AML-193 (cell line): Measurements from ENCODE around the gene DTWD2.
"Not testable (repeated sequence)": the region's sequence is repeated elsewhere in the genome, so short reads cannot be mapped to it uniquely, and the experiment has no call there.

ENCODE experiments used
- DNase-seq, 2 experiments: peaks; one replicate each; lab custom pipeline; 2025; lab: John Stamatoyannopoulos, UW

Gene DTWD2

DNA sequence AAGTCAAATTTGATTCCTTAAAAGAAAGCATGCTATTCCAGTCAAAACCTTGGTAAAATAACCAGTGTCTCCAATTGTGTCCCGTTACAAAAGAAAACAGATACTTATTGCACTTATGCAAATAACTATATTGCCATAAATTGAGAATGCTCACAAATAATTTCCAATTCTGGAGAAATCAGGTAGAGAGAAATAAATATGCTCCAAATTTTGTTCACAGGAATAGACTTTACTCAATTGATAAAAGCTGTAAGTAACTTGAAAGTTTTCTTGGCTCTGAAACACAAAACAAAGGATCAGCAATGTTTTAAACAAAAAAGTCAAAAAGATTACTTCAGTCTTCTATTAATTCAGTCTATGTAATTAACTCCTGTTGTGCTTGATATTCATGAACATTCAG, 7.8 kb upstream of the DTWD2 start:
- DNase-seq, result no peak

DNA sequence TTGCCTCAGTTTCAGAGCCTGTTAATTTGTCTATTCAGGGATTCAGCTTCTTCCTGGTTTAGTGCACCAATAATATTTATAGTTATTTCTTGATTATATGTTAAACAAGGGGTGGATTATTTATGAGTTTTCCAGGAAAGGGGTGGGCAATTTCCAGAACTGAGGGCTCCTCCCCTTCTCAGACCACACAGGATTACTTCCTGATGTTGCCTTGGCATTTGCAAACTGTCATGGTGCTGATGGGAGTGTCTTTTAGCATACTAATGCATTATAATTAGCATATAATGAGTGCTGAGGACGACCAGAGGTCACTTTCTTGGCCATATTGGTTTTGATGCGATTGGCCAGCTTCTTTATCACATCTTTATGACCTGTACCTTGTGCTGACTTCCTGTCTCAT, 6.2 kb upstream of the DTWD2 start:
- DNase-seq, result no peak

DNA sequence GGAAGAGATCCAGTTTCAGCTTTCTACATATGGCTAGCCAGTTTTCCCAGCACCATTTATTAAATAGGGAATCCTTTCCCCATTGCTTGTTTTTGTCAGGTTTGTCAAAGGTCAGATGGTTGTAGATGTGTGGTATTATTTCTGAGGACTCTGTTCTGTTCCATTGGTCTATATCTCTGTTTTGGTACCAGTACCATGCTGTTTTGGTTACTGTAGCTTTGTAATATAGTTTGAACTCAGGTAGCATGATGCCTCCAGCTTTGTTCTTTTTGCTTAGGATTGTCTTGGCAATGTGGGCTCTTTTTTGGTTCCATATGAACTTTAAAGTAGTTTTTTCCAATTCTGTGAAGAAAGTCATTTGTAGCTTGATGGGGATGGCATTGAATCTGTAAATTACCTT, 4.8 kb upstream of the DTWD2 start:
- not testable (repeated sequence) for DNase-seq

DNA sequence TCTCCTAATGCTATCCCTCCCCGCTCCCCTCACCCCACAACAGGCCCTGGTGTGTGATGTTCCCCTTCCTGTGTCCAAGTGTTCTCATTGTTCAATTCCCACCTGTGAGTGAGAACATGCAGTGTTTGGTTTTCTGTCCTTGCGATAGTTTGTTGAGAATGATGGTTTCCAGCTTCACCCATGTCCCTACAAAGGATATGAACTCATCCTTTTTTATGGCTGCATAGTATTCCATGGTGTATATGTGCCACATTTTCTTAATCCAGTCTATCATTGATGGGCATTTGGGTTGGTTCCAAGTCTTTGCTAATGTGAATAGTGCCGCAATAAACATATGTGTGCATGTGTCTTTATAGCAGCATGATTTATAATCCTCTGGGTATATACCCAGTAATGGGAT, 3.7 kb upstream of the DTWD2 start:
- not testable (repeated sequence) for DNase-seq

DNA sequence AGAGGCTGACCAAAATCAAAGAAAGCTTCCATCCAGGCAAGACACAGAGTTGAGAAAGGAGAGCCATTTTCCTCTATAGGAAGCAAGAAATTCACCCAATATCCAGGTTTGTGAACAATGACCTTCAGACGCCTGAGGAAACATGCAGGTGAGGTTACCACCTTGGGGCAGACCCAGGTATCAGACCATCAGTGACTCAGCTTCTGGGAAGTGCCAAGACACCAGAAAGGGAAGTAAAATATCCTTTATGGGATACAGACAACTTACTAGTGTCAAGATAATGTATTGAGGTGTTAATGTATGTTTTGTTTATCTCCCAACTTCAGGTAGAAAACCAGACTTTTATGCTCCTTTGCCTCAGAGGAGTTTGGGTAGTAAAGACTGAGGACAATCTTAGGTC, 2.2 kb upstream of the DTWD2 start:
- no peak for DNase-seq

DNA sequence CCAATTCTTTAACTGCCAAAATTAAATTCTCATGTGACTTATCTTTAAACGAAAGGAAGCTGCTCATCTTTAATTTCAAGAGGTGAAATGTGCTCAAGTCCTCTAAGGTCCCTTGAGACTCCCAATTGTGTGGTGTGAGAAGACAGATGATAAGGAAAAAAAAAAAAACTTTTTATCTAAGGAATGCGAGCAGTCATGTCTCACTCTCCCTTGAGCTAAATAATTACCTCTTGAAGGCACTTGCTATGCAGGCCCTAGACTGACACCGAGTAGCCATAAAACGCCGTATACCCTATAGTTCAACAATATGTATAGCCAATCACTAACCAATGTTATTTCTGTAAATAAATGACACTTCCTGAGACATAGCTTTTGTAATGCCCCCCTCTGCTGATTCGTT, 1.5 kb upstream of the DTWD2 start:
- no peak for DNase-seq

DNA sequence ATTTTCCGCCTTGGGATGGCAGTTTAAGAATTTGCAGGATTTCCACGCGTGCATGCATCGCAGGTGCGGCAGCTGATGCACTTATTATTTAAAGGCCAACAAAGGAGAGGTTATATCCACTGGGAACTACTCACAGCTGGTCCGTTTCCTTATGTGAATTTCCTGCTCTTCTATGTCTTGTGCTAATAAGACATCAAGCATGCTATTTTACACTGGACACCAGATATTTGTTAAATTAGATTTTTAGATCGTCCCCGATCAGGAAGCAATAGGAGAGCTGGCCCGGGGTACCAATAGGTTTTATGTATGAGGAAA, 476 bp upstream of the DTWD2 start:
- DNase-seq, result no peak

DNA sequence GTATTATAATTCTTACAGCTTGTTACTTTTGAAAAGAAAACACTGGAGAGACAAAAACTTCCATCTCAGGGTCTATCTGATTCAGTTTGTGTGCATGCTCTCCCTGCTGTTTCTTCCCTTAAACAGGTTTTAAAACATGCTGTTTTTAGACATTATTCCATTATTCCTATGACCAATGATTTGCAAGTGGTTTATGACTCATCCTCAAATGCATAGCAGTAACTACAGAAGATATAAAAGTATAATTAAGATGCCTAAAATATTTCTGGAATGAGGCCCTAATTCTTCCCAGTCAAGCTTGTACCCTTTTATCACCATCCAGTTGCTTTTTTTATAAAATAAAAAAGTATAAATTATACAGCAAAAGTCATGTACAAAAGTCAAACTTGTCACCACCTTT, 3.7 kb downstream of the DTWD2 start:
- no peak for DNase-seq

DNA sequence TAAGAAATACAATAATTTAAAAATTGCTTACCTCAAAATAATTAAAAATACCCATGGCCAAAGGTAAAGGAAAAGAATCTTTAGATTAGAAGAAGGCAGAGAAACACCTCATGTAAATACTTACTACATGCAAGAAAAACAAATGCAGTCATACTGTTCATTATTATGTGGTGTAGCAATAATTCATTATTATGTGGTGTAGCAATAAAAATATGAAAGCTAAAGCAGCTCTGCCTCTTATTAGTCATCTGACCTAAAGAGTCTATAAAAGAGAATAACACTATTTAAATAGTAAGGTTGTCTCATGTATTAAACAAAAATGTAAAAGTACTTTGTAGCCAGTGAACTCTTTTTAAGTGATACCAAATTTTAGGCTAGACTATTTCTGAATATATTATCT, 6.6 kb downstream of the DTWD2 start:
- DNase-seq, result no peak

DNA sequence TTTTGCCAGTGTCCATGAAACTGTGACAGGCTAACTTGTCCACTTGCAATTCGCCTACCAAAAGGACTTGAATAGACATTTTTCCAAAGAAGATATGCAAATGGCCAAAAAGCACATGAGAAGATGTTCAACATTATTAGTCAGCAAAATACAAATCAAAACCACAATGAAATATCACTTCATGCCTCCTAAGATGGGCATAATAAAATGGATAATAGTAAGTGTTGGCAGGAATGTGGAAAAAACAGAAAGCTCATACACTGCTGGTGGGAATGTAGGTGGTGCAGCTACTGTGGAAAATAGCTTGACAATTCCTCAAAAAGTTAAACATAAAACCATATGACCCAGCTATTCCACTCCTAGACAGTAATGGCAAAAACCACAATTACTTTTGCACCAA, 7.9 kb downstream of the DTWD2 start:
- DNase-seq, result no peak

DNA sequence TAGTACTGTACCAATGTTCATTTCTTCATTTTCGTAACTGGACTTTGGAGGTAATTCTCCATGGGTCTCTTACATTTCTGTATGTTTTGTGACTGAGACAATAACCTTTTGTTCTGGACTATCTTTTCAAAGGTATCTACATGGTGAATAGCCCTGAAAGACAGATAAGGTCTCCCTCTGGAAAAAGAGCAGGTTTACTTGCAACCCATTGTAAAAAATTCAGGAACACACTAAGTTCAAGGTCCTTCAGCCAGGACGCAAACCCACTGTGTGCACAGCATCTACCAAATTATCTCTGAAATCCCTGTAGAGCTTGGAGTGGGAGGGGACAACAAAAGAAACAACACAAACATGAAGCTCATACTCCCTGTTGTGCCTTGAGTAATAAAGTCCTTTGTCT, 8.3 kb downstream of the DTWD2 start:
- no peak for DNase-seq

DNA sequence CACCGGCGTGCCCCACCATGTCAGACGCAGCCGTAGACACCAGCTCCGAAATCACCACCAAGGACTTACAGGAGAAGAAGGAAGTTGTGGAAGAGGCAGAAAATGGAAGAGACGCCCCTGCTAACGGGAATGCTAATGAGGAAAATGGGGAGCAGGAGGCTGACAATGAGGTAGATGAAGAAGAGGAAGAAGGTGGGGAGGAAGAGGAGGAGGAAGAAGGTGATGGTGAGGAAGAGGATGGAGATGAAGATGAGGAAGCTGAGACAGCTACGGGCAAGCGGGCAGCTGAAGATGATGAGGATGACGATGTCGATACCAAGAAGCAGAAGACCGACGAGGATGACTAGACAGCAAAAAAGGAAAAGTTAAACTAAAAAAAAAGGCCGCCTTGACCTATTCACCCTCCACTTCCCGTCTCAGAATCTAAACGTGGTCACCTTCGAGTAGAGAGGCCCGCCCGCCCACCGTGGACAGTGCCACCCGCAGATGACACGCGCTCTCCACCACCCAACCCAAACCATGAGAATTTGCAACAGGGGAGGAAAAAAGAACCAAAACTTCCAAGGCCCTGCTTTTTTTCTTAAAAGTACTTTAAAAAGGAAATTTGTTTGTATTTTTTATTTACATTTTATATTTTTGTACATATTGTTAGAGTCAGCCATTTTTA, 14.4 kb downstream of the DTWD2 start:
- not testable (repeated sequence) for DNase-seq

DNA sequence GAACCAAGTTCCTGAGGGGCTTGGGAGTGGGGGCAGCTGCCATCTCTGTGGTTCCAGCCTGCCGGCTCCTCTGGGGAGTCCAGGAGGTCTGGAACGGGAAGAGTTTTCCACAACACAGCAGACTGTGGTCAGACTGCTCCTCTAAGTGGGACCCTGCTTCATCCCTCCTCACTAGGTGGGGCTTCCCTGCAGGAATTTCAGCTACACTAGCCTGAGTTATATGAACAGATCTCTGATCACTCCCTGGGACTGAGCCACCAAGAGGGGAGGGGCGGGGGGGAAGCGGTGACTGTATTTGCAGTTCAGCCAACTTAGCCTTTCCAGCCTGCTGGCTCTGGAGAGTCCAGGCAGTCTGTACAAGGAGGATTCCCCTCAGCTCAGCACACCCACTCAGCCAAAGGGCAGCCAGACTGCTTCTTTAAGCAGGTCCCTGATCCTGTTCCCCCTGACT, 19.4 kb downstream of the DTWD2 start:
- DNase-seq, result no peak

DNA sequence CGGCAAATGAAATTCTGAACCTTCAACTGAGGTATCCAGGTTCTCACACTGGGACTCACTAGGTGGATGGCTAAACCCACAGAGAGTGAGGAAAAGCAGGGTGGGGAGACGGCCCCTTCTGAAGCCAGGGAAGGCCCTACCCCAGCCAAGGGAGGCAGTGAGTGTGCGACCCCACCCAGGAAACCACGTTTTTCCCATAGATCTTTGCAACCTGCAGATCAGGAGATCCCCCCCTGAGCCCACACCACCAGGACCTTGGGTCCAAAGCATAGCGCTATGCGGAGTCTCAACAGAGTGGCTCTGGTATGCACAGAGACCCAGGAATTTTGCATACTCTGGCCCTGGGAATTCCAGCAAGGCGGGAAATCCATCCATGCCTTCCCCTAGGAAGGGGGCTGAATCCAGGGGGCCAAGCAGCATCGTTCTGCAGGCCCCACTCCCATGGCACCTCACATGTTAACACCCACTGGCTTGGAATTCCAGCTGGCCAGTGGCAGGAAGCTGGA, 19.9 kb downstream of the DTWD2 start:
- DNase-seq, result no peak

DNA sequence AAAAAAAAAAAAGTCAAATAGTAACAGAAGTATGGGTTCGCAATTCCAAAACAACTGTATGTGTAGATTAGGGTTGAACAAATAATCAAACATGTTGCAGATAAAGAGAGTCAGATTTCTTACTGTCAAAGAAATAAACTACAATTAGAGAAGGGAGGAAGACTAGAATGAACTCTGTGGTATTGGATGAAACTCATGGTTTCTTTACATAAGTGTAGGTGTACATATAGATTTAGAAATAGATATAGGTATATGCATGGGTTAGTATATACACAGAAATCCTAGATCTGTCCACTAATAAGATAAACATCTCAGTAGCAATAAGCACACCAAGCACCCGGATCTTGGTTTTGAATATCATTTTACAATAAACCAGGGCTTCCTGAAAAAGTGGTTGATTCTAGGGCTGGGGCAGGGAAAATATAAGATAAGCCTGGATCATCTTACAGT, 21.3 kb downstream of the DTWD2 start:
- no peak for DNase-seq

DNA sequence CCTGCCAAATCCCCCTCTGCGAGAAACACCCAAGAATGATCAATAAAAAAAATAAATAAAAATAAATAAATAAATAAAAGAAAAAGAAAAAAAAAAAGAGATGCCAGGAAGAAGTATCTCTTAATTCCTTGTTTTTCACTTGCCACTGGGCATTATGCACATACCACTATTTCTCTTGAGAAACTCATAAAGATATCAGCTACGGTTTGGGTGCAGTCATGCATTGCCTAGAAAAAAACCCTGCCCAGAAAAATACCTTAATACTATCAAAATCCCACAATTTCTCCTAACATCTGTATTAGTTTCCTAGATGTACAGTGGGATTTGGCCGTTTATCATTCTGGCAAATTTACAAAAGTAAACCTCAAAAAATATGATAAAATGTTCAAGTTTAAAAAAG, 22.5 kb downstream of the DTWD2 start:
- DNase-seq, result no peak

DNA sequence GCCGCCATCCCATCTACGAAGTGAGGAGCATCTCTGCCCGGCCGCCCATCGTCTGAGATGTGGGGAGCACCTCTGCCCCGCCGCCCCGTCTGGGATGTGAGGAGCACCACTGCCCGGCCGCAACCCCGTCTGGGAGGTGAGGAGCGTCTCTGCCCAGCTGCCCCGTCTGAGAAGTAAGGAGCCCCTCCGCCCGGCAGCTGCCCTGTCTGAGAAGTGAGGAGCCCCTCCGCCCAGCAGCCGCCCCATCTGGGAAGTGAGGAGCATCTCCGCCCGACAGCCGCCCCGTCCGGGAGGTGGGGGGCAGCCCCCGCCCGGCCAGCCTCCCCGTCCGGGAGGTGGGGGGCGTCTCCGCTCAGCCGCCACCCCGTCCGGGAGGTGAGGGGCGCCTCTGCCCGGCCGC, 23.4 kb downstream of the DTWD2 start:
- not testable (repeated sequence) for DNase-seq

DNA sequence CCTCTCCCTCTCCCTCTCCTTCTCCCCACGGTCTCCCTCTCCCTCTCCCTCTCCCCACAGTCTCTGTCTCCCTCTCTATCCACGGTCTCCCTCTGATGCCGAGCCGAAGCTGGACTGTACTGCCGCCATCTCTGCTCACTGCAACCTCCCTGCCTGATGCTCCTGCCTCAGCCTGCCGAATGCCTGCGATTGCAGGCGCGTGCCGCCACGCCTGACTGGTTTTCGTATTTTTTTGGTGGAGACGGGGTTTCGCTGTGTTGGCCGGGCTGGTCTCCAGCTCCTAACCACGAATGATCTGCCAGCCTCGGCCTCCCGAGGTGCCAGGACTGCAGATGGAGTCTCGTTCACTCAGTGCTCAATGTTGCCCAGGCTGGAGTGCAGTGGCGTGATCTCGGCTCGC, 24.0 kb downstream of the DTWD2 start:
- DNase-seq, result not testable (repeated sequence)

DNA sequence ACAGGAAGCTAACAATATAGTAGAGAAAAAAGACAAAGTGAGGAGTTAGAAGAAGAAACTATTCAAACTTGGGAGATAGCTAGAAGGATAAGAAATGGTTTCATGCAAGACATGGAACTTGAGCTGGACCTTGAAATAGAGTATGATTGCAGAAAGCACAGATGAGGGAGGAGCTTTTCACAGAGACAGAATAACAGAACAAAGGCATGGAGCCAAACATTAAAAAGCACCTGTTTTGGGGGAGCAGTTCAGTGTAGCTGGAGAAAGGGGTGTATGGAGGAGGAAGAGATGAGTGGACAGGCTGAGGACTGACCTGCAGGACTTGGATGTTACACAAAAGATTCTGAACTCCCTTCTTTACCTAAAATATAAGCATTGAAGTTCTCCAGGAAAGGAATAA, 25.2 kb downstream of the DTWD2 start:
- no peak for DNase-seq

DNA sequence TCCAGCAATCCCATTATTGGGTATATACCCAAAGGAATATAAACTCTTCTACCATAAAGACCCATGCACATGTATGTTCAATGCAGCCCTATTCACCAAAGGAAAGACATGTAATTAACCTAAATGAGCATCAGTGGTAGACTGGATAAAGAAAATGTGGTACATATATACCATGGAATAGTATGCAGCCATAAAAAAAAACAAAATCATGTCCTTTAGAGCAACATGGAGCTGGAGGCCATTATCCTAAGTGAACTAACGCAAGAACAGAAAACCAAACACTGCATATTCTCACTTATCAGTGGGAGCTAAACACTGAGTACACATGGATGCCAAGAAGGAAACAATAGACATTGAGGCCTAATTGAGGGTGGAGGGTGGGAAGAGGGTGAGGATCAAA, 27.8 kb downstream of the DTWD2 start:
- DNase-seq, result no peak

DNA sequence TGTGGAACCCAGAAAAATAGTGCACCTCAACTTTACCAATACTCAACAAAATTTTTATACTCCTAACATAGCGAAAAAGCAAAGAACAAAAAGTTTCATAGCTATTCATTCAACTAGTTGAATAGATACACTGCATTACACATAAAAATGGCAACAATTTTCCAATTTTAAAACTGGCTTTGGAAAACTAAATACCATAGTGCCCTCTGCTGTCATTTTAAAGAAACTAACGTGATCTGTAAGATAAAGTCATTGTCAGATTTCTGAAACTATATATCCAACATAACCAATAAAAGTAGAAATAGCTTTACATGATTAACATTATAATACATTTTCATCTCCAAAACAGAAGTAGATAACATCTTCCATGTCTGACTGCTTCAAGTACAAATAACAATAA, 31.6 kb downstream of the DTWD2 start:
- peak; percentile 24 to 25 for DNase-seq

DNA sequence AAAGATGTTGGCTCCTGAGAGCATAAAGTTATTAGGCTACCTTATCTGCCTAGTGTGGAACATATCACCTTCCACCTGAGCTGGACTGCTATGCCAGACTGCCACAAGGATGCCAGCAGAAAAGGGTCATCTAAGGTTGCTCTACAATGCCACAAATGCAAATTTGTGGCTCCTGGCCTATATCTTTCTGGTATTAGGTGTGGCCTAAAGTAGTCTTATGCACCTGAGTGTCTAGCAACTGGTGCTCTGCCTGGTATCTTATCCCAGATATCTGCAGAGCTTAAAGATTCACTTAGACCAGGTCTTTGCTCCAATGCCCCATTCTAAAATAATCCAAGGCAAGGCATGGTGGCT, 34.7 kb downstream of the DTWD2 start:
- no peak for DNase-seq

DNA sequence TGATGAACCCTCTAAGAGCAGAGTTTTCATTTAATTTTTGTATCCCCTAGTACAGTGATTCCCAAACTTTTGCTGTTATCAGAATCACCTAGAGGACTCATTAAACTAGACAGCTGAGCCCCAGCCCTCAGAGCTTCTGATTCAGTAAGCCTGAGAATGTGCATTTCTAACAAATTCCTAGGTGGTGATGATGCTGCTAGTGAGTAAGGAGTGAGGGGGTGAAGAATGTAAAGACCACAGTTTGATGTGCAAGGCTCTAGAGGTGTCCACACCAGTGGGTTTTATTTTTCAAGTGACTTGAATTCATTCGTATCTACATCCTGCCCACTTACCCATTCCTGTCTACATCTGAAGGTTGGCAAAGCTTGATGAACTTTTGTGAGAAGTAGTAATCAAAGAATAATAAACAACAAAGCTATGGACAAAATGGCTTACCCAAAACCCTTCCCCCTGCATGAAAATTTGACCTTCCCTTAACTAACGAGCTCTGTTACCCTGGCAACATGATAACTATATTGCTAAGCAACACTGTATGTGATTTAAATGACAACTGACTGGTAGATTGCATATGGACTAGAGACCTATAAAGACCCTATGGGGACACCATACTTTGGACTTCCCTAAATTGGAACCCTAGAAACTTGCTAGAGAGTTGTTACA, 35.2 kb downstream of the DTWD2 start:
- DNase-seq, result no peak

DNA sequence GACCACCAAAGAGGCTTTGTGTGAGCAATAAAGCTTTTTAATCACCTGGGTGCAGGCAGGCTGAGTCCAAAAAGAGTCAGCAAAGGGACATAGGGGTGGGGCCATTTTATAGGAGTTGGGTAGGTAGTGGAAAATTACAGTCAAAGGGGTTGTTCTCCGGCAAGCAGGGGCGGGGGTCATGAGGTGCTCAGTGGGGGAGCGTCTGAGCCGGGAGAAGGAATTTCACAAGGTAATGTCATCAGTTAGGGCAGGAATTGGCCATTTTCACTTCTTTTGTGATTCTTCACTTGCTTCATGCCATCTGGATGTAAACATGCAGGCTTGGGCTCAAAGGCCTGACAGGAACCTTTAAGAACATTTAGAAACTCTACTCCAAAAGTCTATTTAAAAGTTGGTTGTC, 36.0 kb downstream of the DTWD2 start:
- DNase-seq, result not testable (repeated sequence)
